Measurements from ENCODE around the gene SUN1. TPM values are rescaled to one million over a fixed set of nuclear protein-coding genes. Genes with fewer than 3 reads are reported as not detected.

Gene SUN1
- total and polyA plus RNA-seq, 8 donors: 101 to 182 (median 154) TPM

- H3K27ac ChIP-seq: no peak overlapping the region
- no peaks in the 10 kb centered on the region for H3K9me3 ChIP-seq
- DNase-seq (peak in 1 of 4 donors; percentile 77), ATAC-seq (no peak)
- H3K4me3 ChIP-seq: no peak overlapping the region
- H3K4me1 ChIP-seq: no peaks in the 10 kb centered on the region
- no peaks in the 10 kb centered on the region for H3K27me3 ChIP-seq
- intact Hi-C loops (cut with DNase I): no loop called here
- H3K36me3 ChIP-seq: peaks cover 0 to 98% of the 10 kb centered on the region in 2 donors
- TF ChIP-seq, protein P1, sequence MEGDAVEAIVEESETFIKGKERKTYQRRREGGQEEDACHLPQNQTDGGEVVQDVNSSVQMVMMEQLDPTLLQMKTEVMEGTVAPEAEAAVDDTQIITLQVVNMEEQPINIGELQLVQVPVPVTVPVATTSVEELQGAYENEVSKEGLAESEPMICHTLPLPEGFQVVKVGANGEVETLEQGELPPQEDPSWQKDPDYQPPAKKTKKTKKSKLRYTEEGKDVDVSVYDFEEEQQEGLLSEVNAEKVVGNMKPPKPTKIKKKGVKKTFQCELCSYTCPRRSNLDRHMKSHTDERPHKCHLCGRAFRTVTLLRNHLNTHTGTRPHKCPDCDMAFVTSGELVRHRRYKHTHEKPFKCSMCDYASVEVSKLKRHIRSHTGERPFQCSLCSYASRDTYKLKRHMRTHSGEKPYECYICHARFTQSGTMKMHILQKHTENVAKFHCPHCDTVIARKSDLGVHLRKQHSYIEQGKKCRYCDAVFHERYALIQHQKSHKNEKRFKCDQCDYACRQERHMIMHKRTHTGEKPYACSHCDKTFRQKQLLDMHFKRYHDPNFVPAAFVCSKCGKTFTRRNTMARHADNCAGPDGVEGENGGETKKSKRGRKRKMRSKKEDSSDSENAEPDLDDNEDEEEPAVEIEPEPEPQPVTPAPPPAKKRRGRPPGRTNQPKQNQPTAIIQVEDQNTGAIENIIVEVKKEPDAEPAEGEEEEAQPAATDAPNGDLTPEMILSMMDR (IDR thresholded peaks at IDR 0.05): no peak
Observed at GRCh38 chr7:856444-857095, 24.3 kb downstream of the SUN1 start.

GRCh38 chr7:857661-858060 lies 25.4 kb downstream of the SUN1 start:
- Histone ChIP-seq H3K4me1 (no peaks in the 10 kb centered on the region), H3K9me3 (no peaks in the 10 kb centered on the region), H3K36me3 (peaks cover 0 to 98% of the 10 kb centered on the region in 2 donors), H3K4me3 (no peak overlapping the region), H3K27ac (no peak overlapping the region), H3K27me3 (no peaks in the 10 kb centered on the region)
- intact Hi-C loops (cut with DNase I): no loop called here
- DNase-seq: peak in 1 of 4 donors; percentile 31
- no peak for ATAC-seq
- TF ChIP-seq, protein P1 (IDR thresholded peaks at IDR 0.05): no peak

- peaks cover 0 to 93% of the 10 kb centered on the region in 2 donors for H3K36me3 ChIP-seq
- DNase-seq (peak in 1 of 4 donors; percentile 53), ATAC-seq (peak; percentile 38)
- intact Hi-C loops (cut with DNase I): no loop called here
- TF ChIP-seq, protein P1 (IDR thresholded peaks at IDR 0.05): no peak
- no peak overlapping the region for H3K4me3 ChIP-seq
- H3K4me1 ChIP-seq: no peaks in the 10 kb centered on the region
- no peaks in the 10 kb centered on the region for H3K9me3 ChIP-seq
- H3K27me3 ChIP-seq: no peaks in the 10 kb centered on the region
- no peak overlapping the region for H3K27ac ChIP-seq
Observed at GRCh38 chr7:859359-860030, 27.2 kb downstream of the SUN1 start.

DNA sequence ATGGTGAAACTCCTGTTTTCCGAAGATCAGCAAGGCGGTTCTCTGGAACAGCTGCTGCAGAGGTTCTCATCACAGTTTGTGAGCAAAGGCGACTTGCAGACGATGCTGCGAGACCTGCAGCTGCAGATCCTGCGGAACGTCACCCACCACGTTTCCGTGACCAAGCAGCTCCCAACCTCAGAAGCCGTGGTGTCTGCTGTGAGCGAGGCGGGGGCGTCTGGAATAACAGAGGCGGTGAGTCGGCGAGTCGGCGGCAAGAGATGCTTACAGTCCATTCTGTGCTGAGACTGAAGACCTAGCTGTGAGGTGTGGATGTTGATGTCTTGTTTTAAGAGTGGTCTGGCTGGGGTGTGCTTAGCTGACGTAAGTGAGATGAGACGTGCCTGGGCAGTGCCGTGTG lies 27.9 kb downstream of the SUN1 start:
- Histone ChIP-seq H3K9me3 (no peaks in the 10 kb centered on the region), H3K4me3 (no peak overlapping the region), H3K36me3 (peaks cover 0 to 93% of the 10 kb centered on the region in 2 donors), H3K27me3 (no peaks in the 10 kb centered on the region), H3K27ac (no peak overlapping the region), H3K4me1 (no peaks in the 10 kb centered on the region)
- intact Hi-C loops (cut with DNase I): no loop called here
- TF ChIP-seq, protein P1 (IDR thresholded peaks at IDR 0.05): no peak
- ATAC-seq (no peak), DNase-seq (peak in 1 of 4 donors; percentile 76)

DNA sequence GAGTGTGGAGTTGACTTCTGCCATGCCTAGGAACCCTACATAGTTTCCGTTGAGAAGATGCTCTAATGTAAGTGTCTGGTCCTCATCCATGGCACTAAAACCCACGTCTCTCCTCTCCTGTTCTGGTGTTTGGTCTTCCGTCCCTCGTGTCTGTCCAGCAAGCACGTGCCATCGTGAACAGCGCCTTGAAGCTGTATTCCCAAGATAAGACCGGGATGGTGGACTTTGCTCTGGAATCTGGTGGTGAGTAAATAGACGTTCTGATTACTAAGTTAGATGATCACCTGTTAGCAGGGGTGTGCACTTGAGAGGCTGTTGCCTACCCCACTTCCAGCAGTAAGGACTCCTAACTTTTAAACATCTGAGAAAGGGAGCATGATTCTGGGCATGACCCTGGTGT lies 28.9 kb downstream of the SUN1 start:
- ATAC-seq (no peak), DNase-seq (no peak)
- no peak overlapping the region for H3K4me3 ChIP-seq
- TF ChIP-seq, protein P1 (IDR thresholded peaks at IDR 0.05): no peak
- intact Hi-C loops (cut with DNase I): no loop called here
- H3K4me1 ChIP-seq: no peaks in the 10 kb centered on the region
- H3K9me3 ChIP-seq: no peaks in the 10 kb centered on the region
- peaks cover 0 to 93% of the 10 kb centered on the region in 2 donors for H3K36me3 ChIP-seq
- H3K27ac ChIP-seq: no peak overlapping the region
- H3K27me3 ChIP-seq: no peaks in the 10 kb centered on the region
